IMR-90 (cell line): ENCODE data around the gene GPR17. TPM values are rescaled to one million over a fixed set of nuclear protein-coding genes. Genes with fewer than 3 reads are reported as not detected.

ENCODE experiments used
- ATAC-seq: fragments of 200-7000 bp; cut with Tn5 transposase; 2 replicates; pipeline ENCODE4 v1.9.1; 2020; ENCODE audit warnings: low read depth, mild to moderate bottlenecking, moderate library complexity
- BruUV-seq: library from RNA; stranded (reverse); fragments of 400-500 nt; replicated peaks from 2 replicates; lab custom pipeline; 2021; lab: Mats Ljungman, UMichigan
- CTCF ChIA-PET: fragments of 300-600 bp; formaldehyde crosslinking; extraction: SDS; loops from one replicate; lab custom pipeline; 2021; ENCODE audit warnings: antibody characterized with exemption; lab: Yijun Ruan, JAX
- POLR2A ChIA-PET: fragments of 300-600 bp; sonication (Branson Sonifier 250); formaldehyde crosslinking; loops from one replicate; lab custom pipeline; 2022; ENCODE audit warnings: antibody characterized with exemption; ENCODE audit not compliant: unreplicated experiment; lab: Charles Lee
- DNase-seq: peaks from one replicate; pipeline ENCODE4 v3.0.0; 2013
- H2AFZ ChIP-seq: replicated peaks from 2 replicates; pipeline ENCODE3; 2013; ENCODE audit warnings: low read length, mild to moderate bottlenecking; ENCODE audit not compliant: poor library complexity
- H2AK5ac ChIP-seq: 2 replicates; pipeline ENCODE4 v1.6.1; 2013; ENCODE audit warnings: low read depth, low read length, inconsistent platforms
- H2AK9ac ChIP-seq: replicated peaks from 2 replicates; pipeline ENCODE3; 2013; ENCODE audit warnings: mild to moderate bottlenecking, low read depth, low read length, moderate library complexity; ENCODE audit not compliant: poor library complexity
- H2BK120ac ChIP-seq: 2 replicates; pipeline ENCODE4 v1.6.1; 2013; ENCODE audit warnings: low read depth, low read length, inconsistent platforms
- H2BK15ac ChIP-seq: 3 replicates; pipeline ENCODE4 v1.6.1; 2013; ENCODE audit warnings: low read depth, low read length, inconsistent platforms
- H2BK20ac ChIP-seq: 2 replicates; pipeline ENCODE4 v1.6.1; 2013; ENCODE audit warnings: low read depth, mild to moderate bottlenecking, inconsistent platforms, low read length, moderate library complexity
- H2BK5ac ChIP-seq: 2 replicates; pipeline ENCODE4 v1.6.1; 2013; ENCODE audit warnings: mild to moderate bottlenecking, low read depth, low read length, inconsistent platforms; ENCODE audit not compliant: poor library complexity, severe bottlenecking
- H3K14ac ChIP-seq: replicated peaks from 2 replicates; pipeline ENCODE4 v1.6.1; 2013; ENCODE audit warnings: low read depth, low read length, inconsistent platforms
- H3K18ac ChIP-seq: 2 replicates; pipeline ENCODE4 v1.6.1; 2013; ENCODE audit warnings: low read depth, low read length, control low read depth
- H3K23ac ChIP-seq: 2 replicates; pipeline ENCODE4 v1.6.1; 2013; ENCODE audit warnings: low read depth, low read length, inconsistent platforms
- H3K27ac ChIP-seq: 2 replicates; pipeline ENCODE4 v1.5.1; 2013; ENCODE audit warnings: mild to moderate bottlenecking, control low read depth, low read length; ENCODE audit not compliant: insufficient read depth
- H3K27me3 ChIP-seq: 2 replicates; pipeline ENCODE4 v1.6.1; 2013; ENCODE audit warnings: low read length; ENCODE audit not compliant: control insufficient read depth, insufficient read depth
- H3K36me3 ChIP-seq: 2 replicates; pipeline ENCODE4 v1.6.1; 2013; ENCODE audit warnings: low read length, mixed read lengths; ENCODE audit not compliant: control insufficient read depth, insufficient read depth
- H3K4ac ChIP-seq: 2 replicates; pipeline ENCODE4 v1.6.1; 2013; ENCODE audit warnings: low read depth, low read length, inconsistent platforms
- H3K4me1 ChIP-seq: 2 replicates; pipeline ENCODE4 v1.6.1; 2013; ENCODE audit warnings: low read length, mixed read lengths; ENCODE audit not compliant: control insufficient read depth, insufficient read depth
- H3K4me2 ChIP-seq: 2 replicates; pipeline ENCODE4 v1.6.1; 2013; ENCODE audit warnings: low read depth, mild to moderate bottlenecking, control low read depth, low read length, moderate library complexity
- H3K4me3 ChIP-seq: 2 replicates; pipeline ENCODE4 v1.5.1; 2013; ENCODE audit warnings: low read depth, mild to moderate bottlenecking, control low read depth, low read length, moderate library complexity; ENCODE audit not compliant: insufficient read depth
- H3K56ac ChIP-seq: 2 replicates; pipeline ENCODE4 v1.6.1; 2013; ENCODE audit warnings: low read length, inconsistent platforms; ENCODE audit not compliant: insufficient read depth; ENCODE audit errors: extremely low read depth
- H3K79me1 ChIP-seq, 2 experiments: 2 replicates each; pipeline ENCODE4 v1.6.1; 2013; ENCODE audit warnings: low read length in 2 of 2, inconsistent platforms in 1 of 2, low read depth in 1 of 2
- H3K9ac ChIP-seq: 2 replicates; pipeline ENCODE4 v1.6.1; 2013; ENCODE audit warnings: low read depth, low read length, control low read depth
- H3K9me1 ChIP-seq: 2 replicates; pipeline ENCODE4 v1.6.1; 2013; ENCODE audit warnings: low read length, inconsistent platforms; ENCODE audit not compliant: insufficient read depth
- H3K9me3 ChIP-seq: 2 replicates; pipeline ENCODE4 v1.6.1; 2013; ENCODE audit warnings: low read length; ENCODE audit not compliant: control insufficient read depth, insufficient read depth
- H4K20me1 ChIP-seq: 2 replicates; pipeline ENCODE4 v1.6.1; 2013; ENCODE audit warnings: low read length, inconsistent platforms; ENCODE audit not compliant: insufficient read depth
- H4K5ac ChIP-seq: 2 replicates; pipeline ENCODE4 v1.6.1; 2013; ENCODE audit warnings: mild to moderate bottlenecking, low read depth, low read length, control low read depth
- H4K8ac ChIP-seq, 2 experiments: 2 replicates each; pipeline ENCODE4 v1.6.1; 2013; ENCODE audit warnings: low read depth in 2 of 2, low read length in 2 of 2, control low read depth in 1 of 2, inconsistent platforms in 1 of 2
- H4K91ac ChIP-seq: 2 replicates; pipeline ENCODE4 v1.6.1; 2013; ENCODE audit warnings: low read depth, low read length, inconsistent platforms; ENCODE audit not compliant: insufficient read depth
- BHLHE40 ChIP-seq: fragments of 150-350 bp; IDR thresholded peaks from 2 replicates; pipeline ENCODE4 v1.6.1; 2016; ENCODE audit warnings: mild to moderate bottlenecking, low read depth, low read length
- CEBPB ChIP-seq: IDR thresholded peaks from 2 replicates; pipeline ENCODE4 v1.6.1; 2012; ENCODE audit warnings: low read depth, low read length, improper control_type of control experiment
- CHD1 ChIP-seq: IDR thresholded peaks from 2 replicates; pipeline ENCODE4 v1.6.1; 2012; ENCODE audit warnings: low read depth, low read length, improper control_type of control experiment
- ELK1 ChIP-seq: fragments of 150-350 bp; IDR thresholded peaks from 2 replicates; pipeline ENCODE4 v1.6.1; 2016; ENCODE audit warnings: low read depth, mild to moderate bottlenecking, low read length, moderate library complexity, borderline replicate concordance
- FOS ChIP-seq: fragments of 150-350 bp; IDR thresholded peaks from 2 replicates; pipeline ENCODE4 v1.6.1; 2016; ENCODE audit warnings: low read depth, low read length
- MAFK ChIP-seq: IDR thresholded peaks from 2 replicates; pipeline ENCODE4 v1.6.1; 2012; ENCODE audit warnings: low read depth, low read length, improper control_type of control experiment
- MXI1 ChIP-seq: IDR thresholded peaks from 2 replicates; pipeline ENCODE4 v1.6.1; 2012; ENCODE audit warnings: low read depth, mild to moderate bottlenecking, low read length, moderate library complexity, borderline replicate concordance
- NFE2L2 ChIP-seq: fragments of 150-350 bp; IDR thresholded peaks from 2 replicates; pipeline ENCODE4 v1.6.1; 2016; ENCODE audit warnings: low read depth, mild to moderate bottlenecking, low read length
- POLR2A ChIP-seq: IDR thresholded peaks from 2 replicates; pipeline ENCODE4 v1.6.1; 2012; ENCODE audit warnings: mild to moderate bottlenecking, low read depth, low read length
- RFX5 ChIP-seq: IDR thresholded peaks from 2 replicates; pipeline ENCODE4 v1.8.0; 2012; ENCODE audit warnings: low read depth, mild to moderate bottlenecking, low read length, moderate library complexity
- SMC3 ChIP-seq: fragments of 150-350 bp; IDR thresholded peaks from 2 replicates; pipeline ENCODE4 v1.6.1; 2016; ENCODE audit warnings: low read depth, mild to moderate bottlenecking, antibody characterized with exemption, low read length, moderate library complexity
- WGBS, 2 experiments: methylation state at CpG; one replicate each; pipeline versions ENCODE4 v1.1.5 to v1.1.7; 2013; ENCODE audit warnings: missing lambda C conversion rate in 2 of 2; ENCODE audit not compliant: insufficient read length in 1 of 2; ENCODE audit errors: extremely low coverage in 2 of 2; 5-methylcytosine and 5-hydroxymethylcytosine counted together
- dilution Hi-C: fragments of 300-500 bp; cut with HindIII; formaldehyde crosslinking; loops from one replicate; pipeline ENCODE4 v1.14.3; 2018; ENCODE audit warnings: low sequenced_read_pairs; ENCODE audit not compliant: unreplicated experiment
- in situ Hi-C: fragments of 300-500 bp; cut with MboI; formaldehyde crosslinking; loops from 3 replicates; pipeline ENCODE4 v1.14.3; 2019; ENCODE audit warnings: low sequenced_read_pairs, inconsistent platforms, mixed read lengths
- intact Hi-C: fragments of 100-400 bp; cut with micrococcal nuclease; formaldehyde crosslinking; loops from 2 replicates; pipeline ENCODE4 v1.10.0; 2022
- polyA plus RNA-seq, 3 experiments: library from polyadenylated mRNA; depleted of rRNA; stranded (reverse); fragments of >200 nt; gene quantifications; 2 replicates each; pipeline ENCODE4 v1.2.3, GENCODE V29; 2012; ENCODE audit warnings: low replicate concordance in 1 of 3
- total RNA-seq: library from RNA; depleted of rRNA; stranded (reverse); fragments of >200 nt; gene quantifications from 2 replicates; pipeline ENCODE4 v1.2.3, GENCODE V29; 2012

Gene GPR17
- total and polyA plus RNA-seq, 2 of the 4 experiments (the other 2 are of a cell fraction), result not detected

GRCh38 chr2:127655209-127656073 is 9.5 kb downstream of the GPR17 start (continued):
- TF ChIP-seq MXI1 (no peak), POLR2A (no peak)

- Histone ChIP-seq H2BK120ac (no peak overlapping the region), H3K4me1 (peaks cover 5% of the 10 kb centered on the region; the same call in 1 of the 2 replicates), H3K4ac (no peak overlapping the region), H4K20me1 (peaks cover 49% of the 10 kb centered on the region), H3K4me2 (no peak overlapping the region), H3K9me3 (peaks cover 2% of the 10 kb centered on the region; the same call in 1 of the 2 replicates), H4K5ac (no peak overlapping the region), H3K9me1 (peaks cover 18% of the 10 kb centered on the region), H4K91ac (no peak overlapping the region), H3K18ac (no peak overlapping the region), H3K9ac (no peak overlapping the region), H4K8ac (no peak overlapping the region), H3K56ac (no peak overlapping the region), H2AK9ac (peak overlapping the region; percentile 42), H3K4me3 (no peak overlapping the region), H2AK5ac (no peak overlapping the region), H3K23ac (no peak overlapping the region), H3K79me1 (peaks cover 12 to 42% of the 10 kb centered on the region in 2 experiments), H3K27me3 (no peaks in the 10 kb centered on the region), H2BK20ac (no peak overlapping the region), H2BK15ac (no peak overlapping the region), H3K14ac (no peak overlapping the region), H3K27ac (no peak overlapping the region), H3K36me3 (peaks cover 19% of the 10 kb centered on the region), H2AFZ (no peak overlapping the region), H2BK5ac (no peak overlapping the region)
- in situ Hi-C loops, result no loop called here
- ChIA-PET POLR2A (no interaction called here), CTCF (no interaction called here)
- WGBS, 2 experiments, result 93% methylated on average over 3 of the region's 15 CpGs; no CpG with 5 or more reads in 1 of the 2 experiments
- no peak for ATAC-seq
- no TSS peak for BruUV-seq
- intact Hi-C loops, result no loop called here
- dilution Hi-C loops, result no loop called here
- DNase-seq, result no peak
- TF ChIP-seq BHLHE40 (no peak), MAFK (no peak), NFE2L2 (no peak), SMC3 (no peak), CHD1 (no peak), CEBPB (no peak), RFX5 (no peak), ELK1 (no peak), FOS (no peak)
These were observed 10.7 kb downstream of the GPR17 start for GRCh38 chr2:127656569-127657231.
